H1 (cell line): ENCODE data around the gene MED29. TPM values are rescaled to one million over a fixed set of nuclear protein-coding genes. Genes with fewer than 3 reads are reported as not detected.

Experiments
- ASH2L ChIP-seq: fragments of 200-600, 300-600 bp; sonication (generic); IDR thresholded peaks from one replicate; pipeline ENCODE4 v1.7.1; 2017; ENCODE audit warnings: low read length
- ATF2 ChIP-seq: IDR thresholded peaks from 2 replicates; pipeline ENCODE4 v1.6.1; 2012; ENCODE audit warnings: low read length, inconsistent platforms
- BCL11A ChIP-seq, 2 experiments: IDR thresholded peaks; one replicate each; pipeline ENCODE4 v1.6.1; 2011; ENCODE audit warnings: low read depth in 2 of 2, low read length in 2 of 2, mild to moderate bottlenecking in 2 of 2
- CBX5 ChIP-seq: fragments of 300-800, 300-1000 bp; sonication (generic); IDR thresholded peaks from 2 replicates; pipeline ENCODE4 v1.7.1; 2016; ENCODE audit warnings: antibody characterized with exemption, low read length, low read depth
- CBX8 ChIP-seq: fragments of 300-800, 300-1000 bp; sonication (generic); IDR thresholded peaks from 2 replicates; pipeline ENCODE4 v1.7.1; 2016; ENCODE audit warnings: low read depth, low read length, borderline replicate concordance
- CTBP2 ChIP-seq: IDR thresholded peaks from 2 replicates; pipeline ENCODE4 v1.7.0; 2011; ENCODE audit warnings: borderline replicate concordance, mild to moderate bottlenecking, moderate library complexity, mixed read lengths, low read length; ENCODE audit not compliant: insufficient read depth, insufficient read length
- CTCF ChIP-seq, 3 experiments: IDR thresholded peaks; 1 replicate in 2 of 3; 2 replicates in 1 of 3; pipeline versions ENCODE4 v1.5.1 to v1.6.1; 2011; ENCODE audit warnings: low read length in 3 of 3, mild to moderate bottlenecking in 3 of 3, inconsistent platforms in 2 of 3, low read depth in 1 of 3, moderate library complexity in 1 of 3; ENCODE audit not compliant: insufficient read depth in 1 of 3; ENCODE audit errors: control extremely low read depth in 1 of 3
- E2F6 ChIP-seq: IDR thresholded peaks from 2 replicates; pipeline ENCODE4 v1.6.1; 2012; ENCODE audit warnings: inconsistent platforms
- FOSL1 ChIP-seq: IDR thresholded peaks from 2 replicates; pipeline ENCODE4 v1.6.1; 2011; ENCODE audit warnings: mild to moderate bottlenecking, low read depth, low read length, moderate library complexity; ENCODE audit not compliant: insufficient read depth
- HDAC2 ChIP-seq, 2 experiments: fragments of 300-600 bp in 1 of 2; sonication (generic) in 1 of 2; IDR thresholded peaks; 2 replicates each; pipeline ENCODE4 v1.6.1; 2011 to 2012; ENCODE audit warnings: low read depth in 2 of 2, low read length in 2 of 2, mild to moderate bottlenecking in 2 of 2, moderate library complexity in 2 of 2, borderline replicate concordance in 1 of 2, inconsistent platforms in 1 of 2
- HDAC6 ChIP-seq: IDR thresholded peaks from one replicate; pipeline ENCODE4 v1.7.1; 2012; ENCODE audit warnings: low read depth, mild to moderate bottlenecking, inconsistent platforms, low read length, moderate library complexity
- KDM1A ChIP-seq: fragments of 200-600, 300-600 bp; sonication (generic); IDR thresholded peaks from 2 replicates; pipeline ENCODE4 v1.7.1; 2016; ENCODE audit warnings: mild to moderate bottlenecking, low read length, borderline replicate concordance
- RFX5 ChIP-seq: IDR thresholded peaks from 2 replicates; pipeline ENCODE4 v1.6.1; 2011; ENCODE audit warnings: low read depth, low read length, improper control_type of control experiment, borderline replicate concordance
- SIN3A ChIP-seq, 2 experiments: IDR thresholded peaks in 1 of 2; conservative IDR thresholded peaks in 1 of 2; 2 replicates each; pipeline ENCODE4 v1.6.1; 2011 to 2012; ENCODE audit warnings: low read length in 2 of 2, improper control_type of control experiment in 1 of 2, low read depth in 1 of 2, mild to moderate bottlenecking in 1 of 2
- SIX5 ChIP-seq: IDR thresholded peaks from 2 replicates; pipeline ENCODE4 v1.6.1; 2011; ENCODE audit warnings: mild to moderate bottlenecking, low read depth, low read length
- TCF12 ChIP-seq: IDR thresholded peaks from 2 replicates; pipeline ENCODE4 v1.6.1; 2011; ENCODE audit warnings: low read depth, mild to moderate bottlenecking, low read length
- polyA plus RNA-seq, 7 experiments: library from polyadenylated mRNA; depleted of rRNA in 3 of 7; stranded (reverse) in 5 of 7; unstranded in 2 of 7; fragments of >200 nt in 5 of 7; fragments of 200-250 nt in 2 of 7; gene quantifications; 1 replicate in 5 of 7; 2 replicates in 1 of 7; 4 replicates in 1 of 7; pipeline versions ENCODE4 v1.2.1 to v1.2.3, GENCODE V29; 2011 to 2013; ENCODE audit warnings: missing spikeins in 2 of 7, mixed read lengths in 2 of 7
- total RNA-seq: library from RNA; stranded (reverse); fragmentation: NEBNext Ultra II Directional; extraction: Animal tissue kit (Norgen Biotek cat#: 25700); gene quantifications from 2 replicates; pipeline ENCODE4 v1.2.1, GENCODE V29; 2021

Gene MED29
- total and polyA plus RNA-seq, 2 of the 8 experiments (the other 6 are each of a cell fraction or from before 2014, with no cell fraction given), result 31.1 to 52.5 TPM

GRCh38 chr19:39390751-39391437 lies at the start of gene MED29, which contains the start of gene PAF1 (continued):
- TF ChIP-seq KDM1A (no peak), ATF2 (no peak; the same call in 1 of the 2 replicates), ASH2L (peak; percentile 89), CBX5 (no peak), TCF12 (0 out of 2 replicates have a peak, but pooled peaks have one; percentile 21), SIN3A (conservative IDR thresholded peaks at IDR 0.05 in 1 of 2, IDR thresholded peaks at IDR 0.05 in 1 of 2; ENCODE audit: low read depth in 1 of 2, low read length in 2 of 2) (peak; percentile 45 to 64; a peak in 2 of 4 replicates), CTCF (IDR thresholded peaks at IDR 0.05; ENCODE audit: control extremely low read depth in 1 of 3, insufficient read depth in 1 of 3, low read depth in 1 of 3, low read length in 3 of 3) (peak in 1 of 3 experiments; percentile 22; a peak in 2 of 4 replicates), CBX8 (no peak), BCL11A (IDR thresholded peaks at IDR 0.05; ENCODE audit: low read depth in 2 of 2, low read length in 2 of 2) (no peak), FOSL1 (no peak), E2F6 (no peak; the same call in 1 of the 2 replicates), CTBP2 (peak; percentile 62), HDAC6 (peak; percentile 31), SIX5 (peak; percentile 46), RFX5 (no peak), HDAC2 (IDR thresholded peaks at IDR 0.05; ENCODE audit: borderline replicate concordance in 1 of 2, low read depth in 2 of 2, low read length in 2 of 2) (no peak)
